GM12872 (cell line): Measurements from ENCODE around the gene MPST.

Experiments used
- TF ChIP-seq, protein P1 (sequence below): IDR thresholded peaks from 3 replicates; pipeline ENCODE4 v1.5.1; 2011; ENCODE audit warnings: low read depth, mild to moderate bottlenecking, low read length, moderate library complexity; ENCODE audit not compliant: insufficient read depth

The MPST gene

DNA sequence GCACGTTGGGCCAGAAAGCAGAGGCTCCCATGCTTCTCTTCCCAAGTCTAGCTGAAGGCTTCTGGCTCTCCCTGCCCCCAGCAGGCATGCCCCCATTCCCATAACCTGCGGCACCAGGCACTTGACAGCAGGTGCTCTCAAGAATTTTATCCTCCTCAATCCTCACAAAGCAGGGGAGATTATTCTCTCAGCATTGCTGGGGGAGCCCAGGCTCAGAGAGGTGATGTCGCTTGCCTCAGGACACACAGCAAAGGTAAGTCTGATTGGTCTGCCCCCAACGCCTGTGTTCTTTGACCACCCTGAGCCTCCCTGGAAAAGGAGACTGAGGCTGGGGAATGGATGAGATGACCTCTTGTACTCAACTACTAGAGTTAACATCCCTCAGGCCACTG, 5.1 kb upstream of the MPST start:
- TF ChIP-seq, protein P1, sequence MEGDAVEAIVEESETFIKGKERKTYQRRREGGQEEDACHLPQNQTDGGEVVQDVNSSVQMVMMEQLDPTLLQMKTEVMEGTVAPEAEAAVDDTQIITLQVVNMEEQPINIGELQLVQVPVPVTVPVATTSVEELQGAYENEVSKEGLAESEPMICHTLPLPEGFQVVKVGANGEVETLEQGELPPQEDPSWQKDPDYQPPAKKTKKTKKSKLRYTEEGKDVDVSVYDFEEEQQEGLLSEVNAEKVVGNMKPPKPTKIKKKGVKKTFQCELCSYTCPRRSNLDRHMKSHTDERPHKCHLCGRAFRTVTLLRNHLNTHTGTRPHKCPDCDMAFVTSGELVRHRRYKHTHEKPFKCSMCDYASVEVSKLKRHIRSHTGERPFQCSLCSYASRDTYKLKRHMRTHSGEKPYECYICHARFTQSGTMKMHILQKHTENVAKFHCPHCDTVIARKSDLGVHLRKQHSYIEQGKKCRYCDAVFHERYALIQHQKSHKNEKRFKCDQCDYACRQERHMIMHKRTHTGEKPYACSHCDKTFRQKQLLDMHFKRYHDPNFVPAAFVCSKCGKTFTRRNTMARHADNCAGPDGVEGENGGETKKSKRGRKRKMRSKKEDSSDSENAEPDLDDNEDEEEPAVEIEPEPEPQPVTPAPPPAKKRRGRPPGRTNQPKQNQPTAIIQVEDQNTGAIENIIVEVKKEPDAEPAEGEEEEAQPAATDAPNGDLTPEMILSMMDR = no peak

GRCh38 chr22:37014835-37015586, 4.5 kb upstream of the MPST start:
- TF ChIP-seq, protein P1 = no peak

DNA sequence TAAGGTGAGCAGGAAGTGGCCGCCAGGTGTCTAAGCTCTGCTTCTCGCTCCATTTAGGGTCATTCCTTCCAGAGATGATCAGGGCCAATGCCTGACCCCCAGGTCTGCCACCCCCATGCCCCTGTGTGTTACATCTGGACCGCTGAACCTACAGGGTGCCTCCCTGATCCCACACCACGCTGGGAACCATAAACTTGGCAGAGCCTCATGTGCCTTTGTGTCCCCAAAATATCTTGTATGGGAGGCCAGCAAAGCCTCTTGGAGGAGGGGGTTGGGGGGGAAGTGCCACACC, 4.0 kb upstream of the MPST start:
- TF ChIP-seq, protein P1 = no peak

- TF ChIP-seq, protein P1 = no peak
These were observed 3.2 kb upstream of the MPST start for GRCh38 chr22:37016134-37016910.

GRCh38 chr22:37017356-37017755, 2.2 kb upstream of the MPST start:
- TF ChIP-seq, protein P1 = no peak

GRCh38 chr22:37018086-37018814, 1.3 kb upstream of the MPST start:
- TF ChIP-seq, protein P1 = no peak

DNA sequence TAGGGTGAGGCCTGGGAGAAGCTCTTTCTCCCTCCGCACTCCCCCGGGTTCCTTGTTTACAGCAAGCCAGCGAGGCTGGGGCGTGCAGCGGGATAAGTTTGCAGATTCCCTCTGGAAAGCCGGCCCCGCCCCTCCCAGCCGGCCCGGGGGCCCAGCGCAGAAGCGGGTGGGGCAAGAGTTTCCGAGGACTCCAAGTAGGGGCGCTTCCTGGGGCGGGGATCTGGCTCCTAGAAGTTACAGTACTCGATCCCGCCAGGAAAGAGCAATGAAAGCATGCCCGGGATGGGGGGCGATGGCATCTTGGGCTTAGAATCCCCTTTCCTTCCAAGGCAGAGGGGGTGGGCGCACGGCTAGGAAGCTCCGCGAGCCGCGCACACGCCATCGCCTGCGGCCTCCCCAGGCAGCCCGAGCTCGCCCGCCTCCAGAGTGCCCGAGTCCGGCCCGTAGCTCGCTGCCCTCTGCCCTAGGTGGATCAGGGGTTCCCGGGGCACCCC, 680 bp upstream of the MPST start:
- TF ChIP-seq, protein P1 = no peak
